HG03521 (cell line): ENCODE data around the gene KIF26B.

ENCODE experiments used
- ATAC-seq: cut with Tn5 transposase; IDR thresholded peaks from one replicate; pipeline ENCODE4 v1.9.1; 2021; ENCODE audit warnings: mild to moderate bottlenecking, moderate library complexity; ENCODE audit not compliant: unreplicated experiment

The KIF26B gene

GRCh38 chr1:245205864-245206263 lies 51.1 kb downstream of the KIF26B start:
- no peak for ATAC-seq

GRCh38 chr1:245207056-245207638 lies 52.4 kb downstream of the KIF26B start:
- ATAC-seq = no peak

GRCh38 chr1:245207801-245208200 lies 53.0 kb downstream of the KIF26B start:
- ATAC-seq = no peak

- ATAC-seq = no peak
These were observed 55.1 kb downstream of the KIF26B start for GRCh38 chr1:245209658-245210435.

GRCh38 chr1:245211035-245211749 lies 56.4 kb downstream of the KIF26B start:
- ATAC-seq = no peak

GRCh38 chr1:245211761-245212160 lies 57.0 kb downstream of the KIF26B start:
- ATAC-seq = no peak

- ATAC-seq = no peak
These were observed 57.5 kb downstream of the KIF26B start for GRCh38 chr1:245212221-245212710.

- no peak for ATAC-seq
These were observed 58.5 kb downstream of the KIF26B start for GRCh38 chr1:245213066-245213831.

- ATAC-seq = no peak
These were observed 60.3 kb downstream of the KIF26B start for GRCh38 chr1:245215071-245215470.

- no peak for ATAC-seq
These were observed 61.8 kb downstream of the KIF26B start for GRCh38 chr1:245216366-245217115.

GRCh38 chr1:245217853-245218608 lies 63.2 kb downstream of the KIF26B start:
- no peak for ATAC-seq

- ATAC-seq = no peak
These were observed 65.7 kb downstream of the KIF26B start for GRCh38 chr1:245220381-245220985.

- ATAC-seq = no peak
These were observed 67.0 kb downstream of the KIF26B start for GRCh38 chr1:245221805-245222204.

- ATAC-seq = no peak
These were observed 68.3 kb downstream of the KIF26B start for GRCh38 chr1:245222931-245223595.

GRCh38 chr1:245225322-245226202 lies 70.8 kb downstream of the KIF26B start:
- no peak for ATAC-seq

- ATAC-seq = no peak
These were observed 71.4 kb downstream of the KIF26B start for GRCh38 chr1:245226203-245226499.

GRCh38 chr1:245229051-245229450 lies 74.3 kb downstream of the KIF26B start:
- ATAC-seq = no peak

- no peak for ATAC-seq
These were observed 78.1 kb downstream of the KIF26B start for GRCh38 chr1:245232931-245233330.
